ENCODE results near the gene DENND4B.
A peak's percentile ranks its signal among the peaks of the same experiment; 100 is the strongest.

DENND4B gene

GRCh38 chr1:153944005-153944826 is 2.3 kb downstream of the DENND4B start:
- no peak for DNase-seq

- no peak for DNase-seq
Measured at GRCh38 chr1:153942766-153943549, 3.6 kb downstream of the DENND4B start.

- no peak for DNase-seq
Measured at GRCh38 chr1:153941826-153942725, 4.4 kb downstream of the DENND4B start.

GRCh38 chr1:153940756-153941155 is 5.8 kb downstream of the DENND4B start:
- DNase-seq = no peak

- DNase-seq = no peak
Measured at GRCh38 chr1:153939476-153939875, 7.0 kb downstream of the DENND4B start.

GRCh38 chr1:153938996-153939395 is 7.5 kb downstream of the DENND4B start:
- DNase-seq = no peak

GRCh38 chr1:153937331-153937730 is 9.2 kb downstream of the DENND4B start:
- DNase-seq = no peak

GRCh38 chr1:153936011-153936802 is 10.3 kb downstream of the DENND4B start:
- DNase-seq = no peak

GRCh38 chr1:153934746-153935145 is 11.8 kb downstream of the DENND4B start:
- DNase-seq = no peak

GRCh38 chr1:153933955-153934354 is 12.6 kb downstream of the DENND4B start:
- DNase-seq = no peak

- no peak for DNase-seq
Measured at GRCh38 chr1:153933430-153933829, 13.1 kb downstream of the DENND4B start.

- no peak for DNase-seq
Measured at GRCh38 chr1:153932156-153933131, 14.1 kb downstream of the DENND4B start.

- DNase-seq = no peak
Measured at GRCh38 chr1:153929981-153930948, 16.3 kb downstream of the DENND4B start.

- DNase-seq = no peak
Measured at GRCh38 chr1:153929426-153929825, 17.1 kb downstream of the DENND4B start.

GRCh38 chr1:153928791-153929341 is 17.7 kb downstream of the DENND4B start:
- peak; percentile 14 for DNase-seq

GRCh38 chr1:153928245-153928644 is 18.3 kb downstream of the DENND4B start:
- no peak for DNase-seq

GRCh38 chr1:153926405-153926804 is 20.1 kb downstream of the DENND4B start:
- DNase-seq = no peak

GRCh38 chr1:153922972-153923925 is 23.3 kb downstream of the DENND4B start, which contains the start of gene GATAD2B:
TSS of gene GATAD2B (minus strand) at chr1:153922972. CDS start at chr1:153828347, 94,625 bp downstream.
- DNase-seq = peak; percentile 100

Measured in fibroblast of skin of right quadriceps (primary cell).